Measurements from ENCODE around the gene PLA2G2D.
A peak's percentile ranks its signal among the peaks of the same experiment; 100 is the strongest.

The PLA2G2D gene

DNA sequence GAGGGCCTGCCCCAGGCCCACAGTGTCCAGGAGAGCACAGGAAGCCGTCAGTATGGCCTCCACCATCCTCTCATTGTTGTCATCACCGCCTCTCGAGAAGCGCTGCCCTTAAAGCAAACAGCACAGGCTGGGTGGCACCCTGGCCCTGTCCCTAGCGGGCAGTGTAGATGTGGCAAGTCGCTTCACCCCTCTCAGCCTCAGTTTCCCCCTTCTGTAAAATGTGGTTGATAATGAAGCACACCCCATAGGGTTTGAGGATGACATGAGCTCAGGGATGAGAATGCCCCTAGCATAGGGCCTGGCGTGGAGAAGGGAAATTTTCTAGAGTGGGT lies 33.2 kb upstream of the PLA2G2D start:
- no peak overlapping the region for H3K27ac ChIP-seq
- peaks cover 6% of the 10 kb centered on the region for H3K27me3 ChIP-seq
- H3K4me3 ChIP-seq (ENCODE audit: low read depth in 1 of 2, low read length in 1 of 2): no peak overlapping the region
- no peaks in the 10 kb centered on the region for H3K9me3 ChIP-seq
- H3K36me3 ChIP-seq: no peaks in the 10 kb centered on the region
- peaks cover 0 to 3% of the 10 kb centered on the region in 2 experiments for H3K4me1 ChIP-seq (ENCODE audit: control insufficient read depth in 1 of 2, insufficient read depth in 1 of 2, low read depth in 1 of 2, low read length in 1 of 2)
- TF ChIP-seq CTCF (IDR thresholded peaks at IDR 0.05): no peak

GRCh38 chr1:20151906-20152598 lies 32.7 kb upstream of the PLA2G2D start:
- H3K9me3 ChIP-seq: no peaks in the 10 kb centered on the region

DNA sequence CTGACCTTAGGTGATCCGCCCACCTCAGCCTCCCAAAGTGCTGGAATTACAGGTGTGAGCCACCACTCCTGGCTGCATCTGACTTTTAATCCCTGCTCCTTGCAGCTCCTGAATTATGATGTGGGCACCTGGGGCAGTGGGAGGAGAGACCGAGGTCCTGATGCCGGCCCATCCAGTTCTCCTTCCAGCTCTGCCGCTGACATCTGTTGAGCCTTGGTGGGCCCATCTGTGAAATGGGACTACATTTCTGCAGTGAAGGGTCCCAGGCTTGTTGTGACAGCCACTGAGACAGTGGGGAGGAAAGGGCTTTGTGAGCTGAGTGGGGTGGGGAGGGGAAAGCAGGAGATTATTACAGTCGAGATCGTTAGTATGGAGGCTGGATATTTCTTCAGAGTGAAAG lies 31.6 kb upstream of the PLA2G2D start:
- Histone ChIP-seq H3K27ac (no peak overlapping the region), H3K9me3 (no peaks in the 10 kb centered on the region), H3K4me1 (ENCODE audit: control insufficient read depth in 1 of 2, insufficient read depth in 1 of 2, low read depth in 1 of 2, low read length in 1 of 2) (peaks cover 0 to 3% of the 10 kb centered on the region in 2 experiments), H3K36me3 (no peaks in the 10 kb centered on the region), H3K27me3 (peaks cover 6% of the 10 kb centered on the region), H3K4me3 (ENCODE audit: low read depth in 1 of 2, low read length in 1 of 2) (no peak overlapping the region)
- TF ChIP-seq CTCF (IDR thresholded peaks at IDR 0.05): no peak

More at GRCh38 chr1:20151906-20152598, 32.7 kb upstream of the PLA2G2D start:
- Histone ChIP-seq H3K36me3 (no peaks in the 10 kb centered on the region), H3K27ac (no peak overlapping the region), H3K27me3 (peaks cover 6% of the 10 kb centered on the region), H3K4me1 (ENCODE audit: control insufficient read depth in 1 of 2, insufficient read depth in 1 of 2, low read depth in 1 of 2, low read length in 1 of 2) (peaks cover 0 to 3% of the 10 kb centered on the region in 2 experiments), H3K4me3 (ENCODE audit: low read depth in 1 of 2, low read length in 1 of 2) (no peak overlapping the region)
- peak; percentile 58 for TF ChIP-seq CTCF (IDR thresholded peaks at IDR 0.05)

GRCh38 chr1:20150326-20150705 lies 31.0 kb upstream of the PLA2G2D start:
- Histone ChIP-seq H3K4me3 (ENCODE audit: low read depth in 1 of 2, low read length in 1 of 2) (no peak overlapping the region), H3K9me3 (no peaks in the 10 kb centered on the region), H3K4me1 (ENCODE audit: control insufficient read depth in 1 of 2, insufficient read depth in 1 of 2, low read depth in 1 of 2, low read length in 1 of 2) (peaks cover 0 to 3% of the 10 kb centered on the region in 2 experiments), H3K36me3 (no peaks in the 10 kb centered on the region), H3K27me3 (peaks cover 6% of the 10 kb centered on the region), H3K27ac (no peak overlapping the region)
- TF ChIP-seq CTCF (IDR thresholded peaks at IDR 0.05): no peak

GRCh38 chr1:20149601-20150325 lies 30.4 kb upstream of the PLA2G2D start:
- no peak overlapping the region for H3K4me3 ChIP-seq (ENCODE audit: low read depth in 1 of 2, low read length in 1 of 2)
- H3K9me3 ChIP-seq: no peaks in the 10 kb centered on the region
- H3K4me1 ChIP-seq (ENCODE audit: control insufficient read depth in 1 of 2, insufficient read depth in 1 of 2, low read depth in 1 of 2, low read length in 1 of 2): peaks cover 0 to 3% of the 10 kb centered on the region in 2 experiments
- no peak overlapping the region for H3K27ac ChIP-seq
- H3K27me3 ChIP-seq: peaks cover 6% of the 10 kb centered on the region
- no peak for TF ChIP-seq CTCF (IDR thresholded peaks at IDR 0.05)
- no peaks in the 10 kb centered on the region for H3K36me3 ChIP-seq

Data from neutrophil (primary cell).